ENCODE results near the gene KRT7.
A peak's percentile ranks its signal among the peaks of the same experiment; 100 is the strongest.
"Not testable (repeated sequence)": the region's sequence is repeated elsewhere in the genome, so short reads cannot be mapped to it uniquely, and the experiment has no call there.

The KRT7 gene

DNA sequence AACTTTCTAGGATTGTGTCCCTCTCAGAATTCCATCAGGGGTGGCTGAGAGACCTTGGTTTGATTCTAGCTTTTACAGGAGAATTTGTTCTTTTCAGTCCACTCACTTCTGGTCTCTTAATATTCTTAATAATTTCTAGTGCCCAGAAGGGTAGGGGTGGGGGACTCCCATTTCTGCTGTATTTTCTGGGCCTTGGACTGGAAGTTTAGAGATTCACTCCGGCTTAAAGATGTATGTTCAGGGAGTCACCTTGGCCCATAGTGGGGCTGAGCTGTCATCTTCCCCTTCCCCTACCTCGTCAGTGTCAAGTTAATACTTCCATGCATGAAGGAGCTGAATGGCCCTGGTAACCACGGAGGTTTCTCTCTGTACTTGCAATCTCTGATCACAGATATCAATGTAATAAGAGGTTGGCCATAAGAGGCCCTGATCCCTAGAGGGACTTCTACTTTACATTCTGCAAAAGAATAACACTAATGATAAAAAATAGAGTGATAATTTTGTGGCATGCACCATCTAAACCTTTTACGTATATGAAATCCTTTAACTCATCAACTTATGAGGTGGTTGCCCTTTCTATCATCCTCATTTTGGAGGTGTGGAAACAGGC lies 51.6 kb downstream of the KRT7 start:
- DNase-seq (ENCODE audit: low read depth), result no peak
- no peak for TF ChIP-seq CTCF (IDR thresholded peaks at IDR 0.05; ENCODE audit: control insufficient read depth, extremely low read depth, insufficient read depth)
- H3K4me3 ChIP-seq (ENCODE audit: low read depth, low read length), result no peak overlapping the region

DNA sequence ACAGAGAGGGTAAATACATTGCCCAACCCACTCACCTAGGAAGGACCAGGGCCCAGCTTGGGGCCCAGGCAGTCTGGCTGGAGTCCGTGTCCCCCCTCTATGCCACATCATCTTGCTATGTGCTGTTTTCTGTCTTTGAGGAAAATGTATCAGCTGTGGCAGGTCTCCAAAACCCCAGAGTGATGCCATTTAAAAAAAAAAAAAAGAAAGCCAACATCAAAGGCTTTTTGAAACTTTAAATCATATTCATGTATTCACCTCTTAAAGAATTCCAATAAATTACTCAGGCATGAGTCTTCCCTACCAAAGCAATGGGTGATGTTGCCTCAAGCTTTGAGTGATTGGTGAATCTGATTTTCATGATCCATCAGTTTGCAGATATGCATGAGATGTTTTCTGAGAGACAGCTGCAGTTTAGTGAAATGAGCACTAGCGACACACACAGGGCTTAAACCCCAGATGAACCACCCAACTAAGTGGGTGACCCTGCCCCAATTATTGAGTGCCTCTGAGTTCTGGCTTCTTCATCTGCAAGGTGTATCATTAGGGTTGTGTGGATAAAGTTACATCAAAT lies 52.2 kb downstream of the KRT7 start:
- TF ChIP-seq CTCF (IDR thresholded peaks at IDR 0.05; ENCODE audit: control insufficient read depth, extremely low read depth, insufficient read depth), result no peak
- no peak overlapping the region for H3K4me3 ChIP-seq (ENCODE audit: low read depth, low read length)
- no peak for DNase-seq (ENCODE audit: low read depth)

DNA sequence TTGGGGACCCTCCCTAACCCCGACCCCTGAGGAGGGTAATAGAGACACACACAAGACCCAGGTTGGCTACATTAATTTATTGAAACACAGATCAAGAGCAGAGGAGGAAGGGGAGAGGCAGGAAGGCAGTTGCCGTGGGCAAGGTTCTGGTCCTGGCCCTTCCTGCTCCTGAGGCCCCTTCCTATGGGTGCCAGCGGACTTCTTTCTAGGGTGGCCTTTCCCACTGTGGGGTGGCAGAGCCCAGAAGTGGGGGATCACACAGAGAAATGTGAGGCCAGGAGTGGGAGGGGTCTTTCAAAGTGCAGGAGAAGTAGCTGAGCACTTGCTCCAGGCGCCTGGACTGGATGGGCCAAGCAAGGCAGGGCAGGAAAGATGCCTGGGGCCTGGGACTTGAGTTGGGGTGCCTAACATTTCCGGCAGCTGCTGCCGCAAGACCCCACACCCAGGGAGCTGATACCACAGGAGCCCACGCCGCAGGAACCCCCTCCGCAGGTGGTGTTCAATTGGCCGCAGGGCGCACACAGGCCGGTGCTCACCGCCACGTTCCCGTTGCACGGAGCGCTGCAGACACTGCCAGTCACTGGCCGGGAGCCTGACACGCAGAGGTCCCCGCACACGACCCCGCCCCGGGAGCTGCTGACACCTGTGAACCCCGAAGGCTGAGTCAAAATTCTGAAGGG lies 52.9 kb downstream of the KRT7 start:
- no peak overlapping the region for H3K4me3 ChIP-seq (ENCODE audit: low read depth, low read length)
- no peak for DNase-seq (ENCODE audit: low read depth)
- TF ChIP-seq CTCF (IDR thresholded peaks at IDR 0.05; ENCODE audit: control insufficient read depth, extremely low read depth, insufficient read depth), result no peak

DNA sequence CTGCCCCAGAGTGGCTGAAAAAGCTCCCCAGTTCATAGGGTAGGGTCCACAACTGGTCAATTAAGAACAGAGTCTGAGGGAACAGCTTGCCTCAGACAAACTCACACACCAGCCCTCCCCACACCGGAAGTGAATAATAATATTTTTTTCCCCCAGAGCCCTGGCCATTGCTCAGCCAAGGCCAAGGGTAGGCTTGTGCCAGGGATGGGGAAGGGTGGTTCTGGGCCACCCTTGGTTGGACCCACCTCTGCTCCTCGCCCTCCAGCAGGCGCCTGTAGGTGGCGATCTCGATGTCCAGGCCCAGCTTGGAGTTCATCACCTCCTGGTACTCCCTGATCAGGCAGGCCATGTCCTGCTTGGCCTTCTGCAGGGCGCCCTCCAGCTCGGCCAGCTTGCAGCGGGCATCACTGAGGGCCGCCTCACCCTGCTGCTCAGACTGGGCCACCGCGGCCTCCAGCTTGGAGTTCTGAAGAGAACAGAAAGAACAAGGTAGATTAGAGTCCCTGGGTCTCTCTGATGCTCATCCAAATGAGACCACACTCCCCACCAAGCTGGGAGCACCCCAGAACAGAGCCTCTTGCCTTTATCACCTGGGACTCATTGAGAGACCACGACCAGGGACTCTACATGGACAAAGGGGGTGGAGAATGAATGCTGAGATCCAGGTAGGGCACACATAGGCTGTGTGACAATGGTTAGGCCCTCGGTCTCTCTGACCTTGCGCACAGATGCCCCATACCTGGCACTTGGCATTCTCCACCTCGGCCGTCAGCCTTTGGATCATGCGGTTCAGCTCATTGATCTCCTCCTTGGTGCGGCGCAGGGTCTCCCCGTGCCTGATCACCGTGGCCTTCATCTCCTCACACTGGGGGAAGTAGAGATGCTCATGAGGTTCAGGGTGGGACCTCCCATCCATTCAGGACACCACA lies 54.1 kb downstream of the KRT7 start:
- TF ChIP-seq CTCF (IDR thresholded peaks at IDR 0.05; ENCODE audit: control insufficient read depth, extremely low read depth, insufficient read depth), result 0 out of 2 replicates have a peak, but pooled peaks have one; percentile 3
- not testable (repeated sequence) for H3K4me3 ChIP-seq (ENCODE audit: low read depth, low read length); DNase-seq (ENCODE audit: low read depth)

- DNase-seq (ENCODE audit: low read depth); H3K4me3 ChIP-seq (ENCODE audit: low read depth, low read length): not testable (repeated sequence)
Measured at GRCh38 chr12:52287816-52288805, 55.1 kb downstream of the KRT7 start.

- not testable (repeated sequence) for DNase-seq (ENCODE audit: low read depth); H3K4me3 ChIP-seq (ENCODE audit: low read depth, low read length)
Measured at GRCh38 chr12:52290483-52291134, 57.6 kb downstream of the KRT7 start.

All from LNCaP clone FGC (cell line).